CD4-positive, alpha-beta T cell treated with Interleukin-17A for 4 hours (primary cell): Measurements from ENCODE around the gene ERMN.
"Not testable (repeated sequence)": the region's sequence is repeated elsewhere in the genome, so short reads cannot be mapped to it uniquely, and the experiment has no call there.

Source experiments
- DNase-seq: peaks from one replicate; pipeline ENCODE4 v3.0.0-alpha.2; 2020; ENCODE audit warnings: mixed read lengths

The ERMN gene

GRCh38 chr2:157291018-157291417, 34.6 kb downstream of the ERMN start:
- DNase-seq: no peak

GRCh38 chr2:157290525-157290924, 35.1 kb downstream of the ERMN start:
- DNase-seq: no peak

GRCh38 chr2:157287160-157287559, 38.5 kb downstream of the ERMN start:
- no peak for DNase-seq

- DNase-seq: no peak
Measured at GRCh38 chr2:157283468-157283867, 42.2 kb downstream of the ERMN start.

GRCh38 chr2:157281316-157281715, 44.3 kb downstream of the ERMN start:
- DNase-seq: no peak

- DNase-seq: not testable (repeated sequence)
Measured at GRCh38 chr2:157279311-157279710, 46.3 kb downstream of the ERMN start.

GRCh38 chr2:157271590-157272203, 53.9 kb downstream of the ERMN start:
- DNase-seq: no peak

- no peak for DNase-seq
Measured at GRCh38 chr2:157269922-157270321, 55.7 kb downstream of the ERMN start.

- DNase-seq: no peak
Measured at GRCh38 chr2:157269060-157269459, 56.6 kb downstream of the ERMN start.
